GM06990 (cell line): ENCODE measurements around the gene CELSR1.

Experiments used
- DNase-seq: peaks from one replicate; pipeline ENCODE4 v3.0.0-alpha.2; 2011; ENCODE audit not compliant: insufficient read length; ENCODE audit errors: extremely low read depth
- H3K27me3 ChIP-seq: replicated peaks from 2 replicates; pipeline ENCODE4 v1.6.0; 2011; ENCODE audit warnings: low read length; ENCODE audit not compliant: control insufficient read depth, insufficient read depth
- H3K36me3 ChIP-seq: 2 replicates; pipeline ENCODE4 v1.5.1; 2011; ENCODE audit warnings: low read length; ENCODE audit not compliant: control insufficient read depth, insufficient read depth
- H3K4me3 ChIP-seq: replicated peaks from 2 replicates; pipeline ENCODE4 v1.5.1; 2011; ENCODE audit warnings: low read depth, mild to moderate bottlenecking, control low read depth, low read length
- CTCF ChIP-seq: IDR thresholded peaks from 2 replicates; pipeline ENCODE4 v1.5.1; 2011; ENCODE audit warnings: low read length, control low read depth, mild to moderate bottlenecking, inconsistent platforms; ENCODE audit not compliant: insufficient read depth, poor library complexity, severe bottlenecking

The CELSR1 gene

GRCh38 chr22:46329616-46330015, 207.8 kb downstream of the CELSR1 start:
- Histone ChIP-seq H3K4me3 (no peak overlapping the region), H3K27me3 (no peaks in the 10 kb centered on the region), H3K36me3 (peaks cover 35% of the 10 kb centered on the region)
- no peak for DNase-seq
- TF ChIP-seq CTCF = no peak

- TF ChIP-seq CTCF = no peak
- Histone ChIP-seq H3K4me3 (no peak overlapping the region), H3K36me3 (peaks cover 38% of the 10 kb centered on the region)
Measured at GRCh38 chr22:46328797-46329196, 208.6 kb downstream of the CELSR1 start.

GRCh38 chr22:46327691-46328465, 209.5 kb downstream of the CELSR1 start:
- H3K27me3 ChIP-seq = no peaks in the 10 kb centered on the region

More at GRCh38 chr22:46328797-46329196, 208.6 kb downstream of the CELSR1 start:
- DNase-seq = no peak
- no peaks in the 10 kb centered on the region for H3K27me3 ChIP-seq

GRCh38 chr22:46326066-46326680, 211.2 kb downstream of the CELSR1 start:
- Histone ChIP-seq H3K36me3 (peaks cover 33% of the 10 kb centered on the region), H3K4me3 (no peak overlapping the region), H3K27me3 (no peaks in the 10 kb centered on the region)
- no peak for TF ChIP-seq CTCF
- no peak for DNase-seq

More at GRCh38 chr22:46327691-46328465, 209.5 kb downstream of the CELSR1 start:
- TF ChIP-seq CTCF = no peak
- H3K4me3 ChIP-seq = no peak overlapping the region
- DNase-seq = no peak
- peaks cover 37% of the 10 kb centered on the region for H3K36me3 ChIP-seq

GRCh38 chr22:46323162-46323561, 214.3 kb downstream of the CELSR1 start:
- H3K36me3 ChIP-seq = peaks cover 32% of the 10 kb centered on the region
- TF ChIP-seq CTCF = no peak
- no peak for DNase-seq
- H3K27me3 ChIP-seq = no peaks in the 10 kb centered on the region
- H3K4me3 ChIP-seq = no peak overlapping the region

- Histone ChIP-seq H3K4me3 (no peak overlapping the region), H3K36me3 (peaks cover 36% of the 10 kb centered on the region), H3K27me3 (no peaks in the 10 kb centered on the region)
- DNase-seq = no peak
- TF ChIP-seq CTCF = no peak
Measured at GRCh38 chr22:46322711-46323110, 214.7 kb downstream of the CELSR1 start.
